ENCODE results near the gene GOSR1. TPM values are rescaled to one million over a fixed set of nuclear protein-coding genes. Genes with fewer than 3 reads are reported as not detected.
"Not testable (repeated sequence)": the region's sequence is repeated elsewhere in the genome, so short reads cannot be mapped to it uniquely, and the experiment has no call there.

The GOSR1 gene
- total RNA-seq, 1 donor from 2014 or later: 20.9 TPM

DNA sequence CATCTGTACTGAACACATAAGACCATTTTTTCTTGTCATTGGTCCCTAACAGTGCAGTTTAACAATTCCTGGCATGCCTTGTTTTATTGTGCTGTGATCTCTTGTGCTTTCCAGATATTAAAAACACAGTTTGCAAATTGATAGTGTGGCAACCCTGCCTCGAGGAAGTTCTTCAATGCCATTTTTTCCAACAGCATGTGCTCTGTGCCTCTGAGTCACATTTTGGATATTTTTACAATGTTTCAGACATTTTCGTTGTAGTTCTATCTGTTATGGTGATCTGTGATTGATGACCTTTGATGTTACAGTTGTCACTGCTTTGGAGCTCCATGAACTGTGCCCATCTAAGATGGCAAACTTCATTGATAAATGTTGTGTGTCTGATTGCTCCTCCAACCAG is 66.2 kb downstream of the GOSR1 start:
- no peak for DNase-seq (ENCODE audit: low read depth, low spot score)

GRCh38 chr17:30545024-30545423 is 67.8 kb downstream of the GOSR1 start:
- DNase-seq (ENCODE audit: low read depth, low spot score): no peak

- DNase-seq (ENCODE audit: low read depth, low spot score): no peak
Observed at GRCh38 chr17:30547778-30548573, 70.8 kb downstream of the GOSR1 start.

DNA sequence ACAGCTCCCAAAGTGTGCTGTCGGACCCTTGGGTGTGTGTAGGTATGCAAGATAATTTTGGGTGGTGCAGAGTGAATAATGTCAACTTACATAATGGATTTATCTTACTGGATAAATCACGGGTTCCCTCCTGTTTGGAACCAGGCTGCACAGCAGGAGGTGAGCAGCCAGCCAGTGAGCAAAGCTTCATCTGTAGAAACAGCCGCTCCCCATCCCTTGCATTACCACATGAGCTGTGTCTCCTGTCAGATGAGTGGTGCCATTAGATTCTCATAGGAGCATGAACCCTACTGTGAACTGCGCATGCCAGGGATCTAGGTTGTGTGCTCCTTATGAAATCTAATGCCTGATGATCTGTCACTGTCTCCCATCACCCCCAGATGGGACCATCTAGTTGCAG is 72.0 kb downstream of the GOSR1 start:
- not testable (repeated sequence) for DNase-seq (ENCODE audit: low read depth, low spot score)

GRCh38 chr17:30549864-30550511 is 72.8 kb downstream of the GOSR1 start:
- DNase-seq (ENCODE audit: low read depth, low spot score): no peak

DNA sequence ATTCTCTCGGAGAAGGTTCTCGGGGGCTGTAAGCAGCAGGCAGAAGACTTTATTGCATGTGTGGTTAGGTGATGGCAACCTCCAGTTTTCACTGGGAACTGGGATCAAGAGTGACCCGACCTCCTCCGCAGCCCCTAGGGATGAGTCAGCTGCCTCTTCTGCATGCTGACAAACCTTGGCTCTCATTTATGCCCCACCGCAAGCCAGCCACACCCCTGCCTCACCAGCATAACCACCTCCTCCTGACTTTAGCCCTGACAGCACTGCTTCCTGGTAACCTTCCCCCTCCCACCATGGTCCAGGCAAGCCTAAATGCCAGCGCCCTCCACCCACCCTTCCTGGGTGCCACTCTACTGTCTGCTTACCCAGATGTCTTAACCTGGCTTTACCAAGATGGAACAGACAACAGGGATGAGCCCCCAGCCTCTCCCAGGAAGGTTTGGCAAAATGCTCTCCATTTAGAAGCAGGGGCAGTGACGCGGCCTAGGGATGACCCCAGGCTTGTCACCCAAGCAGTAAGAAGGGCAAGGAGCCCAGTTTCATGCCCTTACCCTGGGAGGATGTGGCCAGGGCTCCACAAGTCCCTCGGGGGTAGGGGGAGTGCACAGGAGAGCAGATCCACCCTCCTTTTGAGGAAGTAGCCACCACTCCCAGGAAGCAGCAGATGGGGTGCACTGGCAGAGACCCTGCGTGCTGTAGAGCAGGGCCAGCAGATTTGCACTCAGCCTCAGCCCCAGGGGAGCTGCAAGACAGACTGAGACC is 73.5 kb downstream of the GOSR1 start:
- no peak for DNase-seq (ENCODE audit: low read depth, low spot score)

DNA sequence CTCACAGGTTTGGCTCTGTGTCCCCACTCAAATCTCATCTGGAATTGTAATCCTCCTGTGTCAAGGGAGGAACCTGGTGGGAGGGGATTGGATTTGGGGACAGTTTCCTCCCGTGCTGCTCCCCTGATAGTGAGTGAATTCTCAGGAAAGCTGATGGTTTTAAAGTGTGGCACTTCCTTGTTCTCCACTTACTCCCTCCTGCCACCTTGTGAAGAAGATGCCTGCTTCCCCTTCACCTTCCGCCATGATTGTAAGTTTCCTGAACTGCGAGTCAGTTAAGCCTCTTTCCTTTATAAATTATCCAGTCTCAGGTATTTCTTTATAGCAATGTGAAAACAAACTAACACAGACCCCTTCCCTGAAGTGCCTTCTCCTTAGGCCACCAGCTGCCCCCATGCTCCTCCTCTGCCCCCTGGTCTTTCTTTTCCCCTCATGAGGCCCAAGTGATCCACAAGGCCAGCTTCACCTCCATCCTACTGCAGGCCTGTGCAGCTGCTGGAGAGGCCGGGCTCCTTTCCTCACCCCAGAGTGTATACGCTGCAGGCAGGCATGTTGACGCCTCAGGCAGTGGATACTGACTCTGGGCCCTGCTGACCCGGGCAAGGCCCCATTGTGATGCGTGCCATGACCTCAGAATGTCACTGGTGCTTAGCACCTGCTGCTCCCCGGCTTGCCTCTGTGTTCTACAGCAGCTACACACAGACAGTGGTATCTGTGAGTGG is 74.2 kb downstream of the GOSR1 start:
- DNase-seq (ENCODE audit: low read depth, low spot score): not testable (repeated sequence)

- no peak for DNase-seq (ENCODE audit: low read depth, low spot score)
Observed at GRCh38 chr17:30551996-30552339, 74.8 kb downstream of the GOSR1 start.

- no peak for DNase-seq (ENCODE audit: low read depth, low spot score)
Observed at GRCh38 chr17:30552994-30553566, 75.9 kb downstream of the GOSR1 start.

- not testable (repeated sequence) for DNase-seq (ENCODE audit: low read depth, low spot score)
Observed at GRCh38 chr17:30553823-30554440, 76.7 kb downstream of the GOSR1 start.

DNA sequence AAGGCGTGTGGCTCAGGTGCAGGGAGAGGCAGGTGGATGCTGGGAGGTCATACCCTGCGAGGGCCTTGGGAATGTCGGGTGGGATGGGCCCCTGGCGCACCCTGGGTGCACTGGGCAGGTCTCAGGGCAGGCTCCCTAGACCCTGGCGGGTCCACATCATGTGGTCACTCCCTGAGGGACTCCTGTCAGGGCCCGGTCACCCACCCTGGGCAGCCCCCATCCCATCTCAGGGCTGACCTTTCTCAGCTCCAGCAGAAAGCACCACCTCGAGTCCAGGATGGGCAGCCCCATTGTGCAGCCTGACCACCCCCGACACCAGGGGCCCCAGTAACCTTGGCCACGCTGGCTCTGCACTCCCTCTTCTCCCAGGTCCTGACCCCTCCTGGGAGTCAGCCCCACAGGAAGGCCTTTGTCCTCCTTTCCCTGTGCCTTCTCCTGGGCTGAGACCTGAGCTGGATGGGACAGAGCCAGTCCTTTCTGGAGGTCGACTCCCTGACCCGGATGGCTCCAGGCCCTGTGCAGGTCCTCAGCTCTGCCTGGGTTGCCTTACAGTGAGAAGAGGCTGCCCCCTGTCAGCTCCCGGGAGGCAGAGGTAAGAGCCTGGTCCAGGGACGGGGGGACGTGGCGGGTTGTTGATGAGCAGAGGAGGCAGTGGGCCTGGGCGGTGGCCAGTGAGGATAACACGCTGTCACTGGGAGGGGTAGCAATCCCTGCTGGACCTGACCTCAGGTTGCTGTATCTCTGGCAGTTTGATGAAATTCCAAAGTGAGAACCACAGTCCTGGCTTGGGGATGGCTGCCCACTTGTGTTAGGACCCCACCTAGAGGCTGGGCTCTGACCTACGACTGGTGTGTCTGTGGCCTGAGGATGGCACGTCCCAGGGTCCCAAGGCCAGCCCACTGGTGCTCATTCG is 77.9 kb downstream of the GOSR1 start:
- peak; percentile 8 for DNase-seq (ENCODE audit: low read depth, low spot score)

GRCh38 chr17:30555942-30556341 is 78.7 kb downstream of the GOSR1 start:
- DNase-seq (ENCODE audit: low read depth, low spot score): no peak

GRCh38 chr17:30556374-30557332 is 79.4 kb downstream of the GOSR1 start:
- DNase-seq (ENCODE audit: low read depth, low spot score): no peak

DNA sequence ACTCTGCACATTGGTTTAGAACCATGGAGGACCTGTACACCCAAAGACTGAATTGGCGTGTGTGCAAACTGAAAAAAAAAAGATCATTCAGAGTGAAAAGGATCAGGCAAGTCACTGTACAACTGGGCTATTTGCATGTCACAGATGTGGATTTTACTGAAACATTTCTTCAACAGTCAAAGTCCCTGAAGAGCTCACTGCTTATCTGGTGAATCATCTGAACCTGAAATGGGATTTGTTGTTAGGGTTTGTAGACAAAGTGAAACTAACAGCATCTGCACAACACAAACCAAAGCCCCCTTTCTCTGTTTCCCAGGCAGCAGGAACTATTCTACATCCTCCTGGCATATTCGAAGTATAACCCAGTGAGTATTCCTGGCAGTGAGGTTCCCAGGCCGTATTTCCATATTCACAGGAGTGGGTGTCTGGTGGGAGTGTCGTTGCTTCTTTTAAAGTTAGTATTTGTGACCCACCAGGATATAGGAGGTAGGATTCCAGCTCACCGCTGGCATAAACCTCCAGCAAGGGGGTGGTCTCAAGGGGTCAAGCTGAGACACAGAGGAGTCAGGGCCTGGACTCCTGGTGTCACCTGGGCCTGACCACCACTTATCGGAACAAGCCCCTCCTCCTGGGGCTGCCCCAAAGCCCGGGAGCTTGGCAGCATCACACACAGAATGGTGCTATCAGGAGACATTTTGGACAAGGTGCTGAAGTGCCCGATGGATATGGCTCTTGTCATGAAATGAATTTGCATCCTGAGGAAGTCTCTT is 80.9 kb downstream of the GOSR1 start:
- no peak for DNase-seq (ENCODE audit: low read depth, low spot score)

- no peak for DNase-seq (ENCODE audit: low read depth, low spot score)
Observed at GRCh38 chr17:30558686-30559545, 81.7 kb downstream of the GOSR1 start.

DNA sequence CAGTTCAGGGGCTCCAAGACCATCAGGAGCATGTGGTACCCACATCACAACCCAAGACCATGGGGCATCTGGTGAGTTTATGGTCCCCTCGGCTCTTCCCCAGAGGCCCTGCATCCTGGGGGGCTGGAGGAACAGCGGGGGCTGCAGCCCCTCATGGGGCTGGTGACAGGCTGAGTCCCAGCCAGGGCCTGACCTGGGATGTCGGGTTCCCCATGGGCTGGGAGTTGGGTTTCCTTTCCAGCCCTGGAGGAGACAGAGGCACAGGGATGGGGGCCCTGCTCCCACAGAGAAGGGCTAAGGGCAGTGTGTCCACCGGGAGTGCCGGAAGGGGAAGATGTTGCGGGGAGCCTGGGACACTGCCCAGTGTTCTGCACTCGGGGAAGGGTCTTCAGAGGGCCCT is 82.4 kb downstream of the GOSR1 start:
- DNase-seq (ENCODE audit: low read depth, low spot score): no peak
